Activated CD4-positive, alpha-beta T cell treated with anti-CD3 and anti-CD28 coated beads for 36 hours (primary cell): Measurements from ENCODE around the gene MYOF. TPM values are rescaled to one million over a fixed set of nuclear protein-coding genes. Genes with fewer than 3 reads are reported as not detected.
A peak's percentile ranks its signal among the peaks of the same experiment; 100 is the strongest.
"Not testable (repeated sequence)": the region's sequence is repeated elsewhere in the genome, so short reads cannot be mapped to it uniquely, and the experiment has no call there.

Experiments
- ATAC-seq: fragments of 200-7000 bp; cut with Tn5 transposase; one replicate; pipeline ENCODE4 v1.10.0; 2021; ENCODE audit warnings: mild to moderate bottlenecking, moderate library complexity
- CTCF ChIA-PET: fragments of 350-600 bp; sonication (Branson Sonifier 250); formaldehyde crosslinking; loops from one replicate; lab custom pipeline; 2021; ENCODE audit warnings: antibody characterized with exemption; lab: Charles Lee
- POLR2A ChIA-PET: fragments of 350-600 bp; sonication (Branson Sonifier 250); formaldehyde crosslinking; loops from one replicate; lab custom pipeline; 2021; ENCODE audit warnings: antibody characterized with exemption, inconsistent platforms; lab: Charles Lee
- DNase-seq: peaks from one replicate; pipeline ENCODE4 v3.0.0-alpha.2; 2020
- H3K27ac Mint-ChIP-seq: one replicate; pipeline ENCODE4 v1.8.0; 2021; ENCODE audit warnings: mixed read lengths
- H3K27me3 Mint-ChIP-seq: one replicate; pipeline ENCODE4 v1.8.0; 2021; ENCODE audit warnings: mixed read lengths
- H3K36me3 Mint-ChIP-seq: one replicate; pipeline ENCODE4 v1.8.0; 2021; ENCODE audit warnings: low read depth, mixed read lengths
- H3K4me1 Mint-ChIP-seq: one replicate; pipeline ENCODE4 v1.8.0; 2021; ENCODE audit warnings: mixed read lengths
- H3K4me3 Mint-ChIP-seq: one replicate; pipeline ENCODE4 v1.8.0; 2021; ENCODE audit warnings: mild to moderate bottlenecking, moderate library complexity, mixed read lengths
- H3K9me3 Mint-ChIP-seq: one replicate; pipeline ENCODE4 v1.8.0; 2021; ENCODE audit warnings: low read depth, mixed read lengths
- intact Hi-C, 2 experiments: fragments of 100-400 bp; cut with DNase I in 1 of 2; cut with micrococcal nuclease in 1 of 2; formaldehyde crosslinking; loops; one replicate each; pipeline versions ENCODE4 v1.14.2 to v1.15.1; 2022 to 2024; cut with DNase I, micrococcal nuclease
- total RNA-seq, 2 experiments: library from RNA; stranded (reverse); gene quantifications; one replicate each; pipeline ENCODE4 v1.2.3, GENCODE V29; 2021

Gene MYOF
- total RNA-seq, 2 experiments from 2014 or later: 37.8 to 40.0 TPM

DNA sequence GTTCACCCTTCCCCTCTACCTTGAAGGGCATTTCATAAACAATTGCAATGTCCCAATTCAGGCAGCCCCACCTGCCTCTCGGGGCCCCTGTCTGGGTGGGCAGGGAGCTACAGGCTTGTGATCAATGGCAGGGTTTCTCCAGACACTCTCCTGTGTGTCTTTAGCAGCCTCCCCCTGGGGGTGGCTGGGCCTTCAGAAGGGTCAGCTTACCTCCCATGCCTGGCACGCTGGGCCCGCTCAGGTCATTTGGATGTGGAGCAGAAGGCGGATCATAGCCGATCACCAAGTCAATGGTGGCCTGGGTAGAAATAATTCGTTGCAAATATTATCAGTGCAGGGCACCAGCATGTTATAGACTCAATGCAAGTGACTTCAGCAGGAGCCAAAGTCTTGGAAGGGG lies 56.3 kb downstream of the MYOF start:
- ChIA-PET POLR2A (no interaction called here), CTCF (no interaction called here)
- Mint-ChIP-seq H3K4me1 (peaks cover 8% of the 10 kb centered on the region), H3K9me3 (peaks cover 4% of the 10 kb centered on the region), H3K4me3 (no peak overlapping the region), H3K36me3 (peaks cover 18% of the 10 kb centered on the region), H3K27ac (no peak overlapping the region), H3K27me3 (no peaks in the 10 kb centered on the region)
- ATAC-seq (no peak), DNase-seq (no peak)
- intact Hi-C loops: no loop called here

DNA sequence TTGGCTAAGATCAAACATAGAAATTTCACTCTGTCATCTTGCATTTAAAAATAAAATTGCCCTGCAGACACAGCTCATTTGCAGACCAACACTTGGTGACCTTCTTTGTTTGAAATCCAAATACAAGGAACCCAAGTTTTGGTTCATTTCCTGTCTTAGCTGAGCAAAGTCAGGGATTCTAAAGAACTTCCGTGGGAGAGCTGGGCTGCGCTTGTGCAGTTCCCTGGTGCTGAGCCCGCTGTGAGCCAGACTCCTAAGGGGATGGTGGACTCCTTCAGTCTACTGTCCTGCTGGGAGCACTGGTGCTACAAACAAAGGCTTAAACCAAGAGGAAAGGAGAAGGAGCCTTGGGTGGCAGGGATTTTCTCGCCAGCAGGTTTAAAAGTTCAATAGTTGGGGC lies 60.0 kb downstream of the MYOF start:
- DNase-seq (no peak), ATAC-seq (no peak)
- intact Hi-C loops: no loop called here
- ChIA-PET POLR2A (no interaction called here), CTCF (no interaction called here)
- H3K4me3 Mint-ChIP-seq: no peak overlapping the region
- H3K27me3 Mint-ChIP-seq: no peaks in the 10 kb centered on the region
- peaks cover 12% of the 10 kb centered on the region for H3K36me3 Mint-ChIP-seq
- no peak overlapping the region for H3K27ac Mint-ChIP-seq
- no peaks in the 10 kb centered on the region for H3K9me3 Mint-ChIP-seq
- peaks cover 3% of the 10 kb centered on the region for H3K4me1 Mint-ChIP-seq

DNA sequence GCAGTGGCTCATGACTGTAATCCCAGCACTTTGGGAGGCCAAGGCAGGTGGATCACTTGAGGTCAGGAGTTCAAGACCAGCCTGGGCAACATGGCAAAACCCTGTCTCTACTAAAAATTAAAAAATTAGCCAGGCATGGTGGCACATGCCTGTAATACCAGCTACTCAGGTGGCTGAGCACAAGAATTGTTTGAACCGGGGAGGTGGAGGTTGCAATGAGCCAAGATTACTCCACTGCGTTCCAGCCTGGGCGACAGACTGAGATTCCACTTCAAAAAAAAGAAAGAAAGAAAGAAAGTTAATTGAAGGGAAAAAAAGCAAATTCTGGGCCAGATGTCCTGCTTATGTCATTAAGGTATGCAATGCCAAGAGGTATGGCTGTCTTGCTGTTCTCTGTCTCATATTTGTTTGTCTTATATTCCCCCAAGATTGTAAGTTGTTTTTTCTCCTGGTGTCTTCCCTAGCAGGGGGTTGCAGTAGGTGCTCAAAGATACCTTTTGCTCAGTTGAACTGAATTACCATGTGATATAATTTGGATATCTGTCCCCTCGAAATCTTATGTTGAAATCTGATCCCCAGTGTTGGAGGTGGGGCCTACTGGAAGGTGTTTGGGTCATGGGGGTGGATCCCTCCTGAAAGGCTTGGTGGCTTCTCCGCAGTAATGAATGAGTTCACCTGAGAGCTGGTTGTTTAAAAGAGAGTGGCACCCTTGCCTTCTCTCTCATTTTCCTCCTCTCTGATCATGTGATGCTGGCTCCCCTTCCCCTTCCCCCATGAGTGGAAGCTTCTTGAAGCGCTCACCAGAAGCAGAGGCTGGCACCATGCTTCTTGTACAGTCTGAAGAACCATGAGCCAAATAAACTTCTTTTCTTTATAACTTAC lies 60.9 kb downstream of the MYOF start:
- ChIA-PET CTCF (interaction anchor here (1.0 kb wide), 1 partner anchor 12 kb away, joined by 3 read pairs; no protein-coding TSS in a partner anchor), POLR2A (no interaction called here)
- ATAC-seq: no peak
- DNase-seq: no peak
- no peak overlapping the region for H3K4me3 Mint-ChIP-seq
- H3K36me3 Mint-ChIP-seq: peaks cover 13% of the 10 kb centered on the region
- H3K4me1 Mint-ChIP-seq: peaks cover 4% of the 10 kb centered on the region
- intact Hi-C loops: no loop called here
- H3K27me3 Mint-ChIP-seq: no peaks in the 10 kb centered on the region
- H3K27ac Mint-ChIP-seq: no peak overlapping the region
- no peaks in the 10 kb centered on the region for H3K9me3 Mint-ChIP-seq

DNA sequence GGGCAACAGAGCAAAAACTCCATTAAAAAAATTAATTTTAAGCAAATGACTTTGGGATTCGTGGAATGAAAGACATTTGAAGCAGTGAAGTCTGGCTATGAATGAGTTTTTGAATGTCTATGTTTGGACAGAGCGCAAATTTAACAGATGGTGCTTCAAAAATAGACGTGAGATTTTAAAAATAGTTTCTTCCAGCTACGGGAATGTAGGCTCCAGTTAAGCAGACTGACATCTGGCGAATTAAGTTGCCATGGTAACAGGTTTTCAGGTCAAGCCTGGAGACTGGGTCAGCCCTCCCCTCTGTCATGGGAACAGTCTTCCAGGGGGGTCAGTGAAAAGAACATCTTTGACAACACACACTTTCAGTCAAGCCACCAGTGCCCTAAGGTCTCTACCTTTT lies 62.0 kb downstream of the MYOF start:
- Mint-ChIP-seq H3K27ac (no peak overlapping the region), H3K4me3 (no peak overlapping the region), H3K9me3 (no peaks in the 10 kb centered on the region), H3K4me1 (peaks cover 13% of the 10 kb centered on the region), H3K27me3 (no peaks in the 10 kb centered on the region), H3K36me3 (peaks cover 19% of the 10 kb centered on the region)
- DNase-seq (no peak), ATAC-seq (no peak)
- ChIA-PET CTCF (interaction anchor here (0.6 to 1.5 kb wide), 4 partner anchors 11 to 169 kb away, joined by 3 to 4 read pairs (median 4); no protein-coding TSS in a partner anchor), POLR2A (no interaction called here)
- intact Hi-C loops: no loop called here

DNA sequence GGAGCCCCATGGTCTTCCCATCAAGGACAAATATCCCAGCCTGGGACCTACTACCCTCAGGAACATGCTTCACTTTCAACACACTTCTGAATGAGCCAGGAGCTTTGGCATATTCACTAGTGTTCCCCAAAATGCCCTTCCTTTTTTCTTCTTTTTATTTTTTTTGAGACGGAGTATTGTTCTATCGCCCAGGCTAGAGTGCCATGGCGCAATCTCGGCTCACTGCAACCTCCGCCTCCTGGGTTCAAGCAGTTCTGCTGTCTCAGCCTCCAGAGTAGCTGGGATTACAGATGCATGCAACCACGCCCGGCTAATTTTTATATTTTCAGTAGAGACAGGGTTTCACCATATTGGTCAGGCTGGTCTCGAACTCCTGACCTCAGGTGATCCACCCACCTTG lies 63.1 kb downstream of the MYOF start:
- ATAC-seq, intact Hi-C loops, POLR2A ChIA-PET, H3K9me3 Mint-ChIP-seq, H3K27ac Mint-ChIP-seq, DNase-seq, H3K27me3 Mint-ChIP-seq, H3K4me3 Mint-ChIP-seq: not testable (repeated sequence)
- CTCF ChIA-PET: interaction anchor here (1.2 to 1.5 kb wide), 3 partner anchors 22 to 43 kb away, joined by 3 to 4 read pairs (median 4); no protein-coding TSS in a partner anchor
- Mint-ChIP-seq H3K4me1 (peaks cover 21% of the 10 kb centered on the region), H3K36me3 (peaks cover 15% of the 10 kb centered on the region)

DNA sequence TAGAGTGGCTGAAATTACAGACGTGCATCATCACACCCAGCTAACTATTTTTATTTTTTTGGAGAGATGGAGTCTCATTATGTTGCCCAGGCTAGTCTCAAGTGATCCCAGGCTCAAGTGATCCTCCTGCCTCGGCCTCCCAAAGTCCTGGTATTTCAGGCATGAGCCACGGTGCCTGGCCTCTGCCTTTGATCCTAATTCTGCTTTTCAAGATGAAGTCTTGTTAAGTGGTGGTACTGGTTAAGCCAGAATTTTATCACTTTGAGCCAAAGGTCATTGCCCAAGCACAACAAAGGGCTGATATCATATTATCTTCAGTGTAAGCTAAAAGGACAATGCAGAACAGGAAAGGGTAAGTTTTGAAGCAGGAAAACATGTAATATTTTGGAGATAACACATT lies 64.2 kb downstream of the MYOF start:
- H3K27ac Mint-ChIP-seq: no peak overlapping the region
- H3K27me3 Mint-ChIP-seq: no peaks in the 10 kb centered on the region
- no peak for ATAC-seq
- H3K36me3 Mint-ChIP-seq: peaks cover 16% of the 10 kb centered on the region
- ChIA-PET POLR2A (no interaction called here), CTCF (interaction anchor here (0.6 to 2.3 kb wide), 5 partner anchors 23 to 61 kb away, joined by 3 to 10 read pairs (median 3); no protein-coding TSS in a partner anchor)
- H3K4me3 Mint-ChIP-seq: no peak overlapping the region
- DNase-seq: no peak
- H3K4me1 Mint-ChIP-seq: peaks cover 32% of the 10 kb centered on the region
- intact Hi-C loops: no loop called here
- no peaks in the 10 kb centered on the region for H3K9me3 Mint-ChIP-seq

DNA sequence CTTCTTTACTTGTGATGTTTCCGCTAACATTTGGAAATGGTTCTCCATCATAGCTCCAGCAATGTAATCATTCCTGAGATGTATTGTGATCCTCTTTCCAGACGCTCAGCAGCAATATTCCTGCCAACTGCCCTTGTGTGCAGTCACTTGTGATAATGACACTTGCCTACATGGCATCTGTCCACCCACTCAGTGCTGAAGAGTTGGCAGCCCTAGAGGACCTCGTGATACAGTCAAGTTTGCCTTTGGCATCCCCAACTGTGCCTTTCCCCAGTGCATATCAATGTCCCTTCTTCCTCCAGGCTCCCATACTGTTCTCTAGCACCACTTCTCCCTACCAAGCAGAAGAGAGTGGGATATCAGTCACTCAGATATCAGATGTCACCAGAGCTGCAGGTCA lies 64.9 kb downstream of the MYOF start:
- POLR2A ChIA-PET: no interaction called here
- H3K9me3 Mint-ChIP-seq: no peaks in the 10 kb centered on the region

DNA sequence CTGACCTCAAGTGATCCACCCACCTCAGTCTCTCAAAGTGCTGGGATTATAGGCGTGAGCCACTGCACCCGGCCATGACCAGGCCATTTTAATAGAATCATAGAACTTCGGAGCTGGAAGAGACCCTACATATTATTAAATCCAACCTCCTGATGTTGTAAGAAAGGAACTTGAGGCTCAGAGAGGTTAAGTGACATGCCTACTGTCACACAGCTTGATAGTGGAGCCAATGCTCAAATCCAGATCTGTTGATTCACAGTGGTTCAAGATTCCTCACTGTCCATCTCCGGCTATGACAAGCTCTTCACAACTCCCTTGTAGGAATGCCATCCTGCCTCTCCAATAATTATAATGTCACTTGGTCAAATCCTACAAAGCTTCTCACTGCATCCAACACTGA lies 65.3 kb downstream of the MYOF start:
- no peak for ATAC-seq
- Mint-ChIP-seq H3K27ac (no peak overlapping the region), H3K9me3 (no peaks in the 10 kb centered on the region), H3K4me1 (peaks cover 42% of the 10 kb centered on the region), H3K4me3 (no peak overlapping the region), H3K27me3 (no peaks in the 10 kb centered on the region), H3K36me3 (peaks cover 22% of the 10 kb centered on the region)
- intact Hi-C loops: no loop called here
- POLR2A ChIA-PET: no interaction called here
- no peak for DNase-seq
- CTCF ChIA-PET: interaction anchor here (0.7 to 2.3 kb wide), 2 partner anchors 10 to 37 kb away, joined by 3 to 10 read pairs; no protein-coding TSS in a partner anchor

More for the DNA sequence above, 64.9 kb downstream of the MYOF start:
- Mint-ChIP-seq H3K4me1 (peaks cover 38% of the 10 kb centered on the region), H3K27ac (no peak overlapping the region), H3K4me3 (no peak overlapping the region), H3K27me3 (no peaks in the 10 kb centered on the region), H3K36me3 (peaks cover 20% of the 10 kb centered on the region)
- DNase-seq: no peak
- CTCF ChIA-PET: interaction anchor here (0.6 to 2.3 kb wide), 3 partner anchors 37 to 61 kb away, joined by 3 to 10 read pairs (median 3); no protein-coding TSS in a partner anchor
- ATAC-seq: no peak
- intact Hi-C loops: no loop called here

DNA sequence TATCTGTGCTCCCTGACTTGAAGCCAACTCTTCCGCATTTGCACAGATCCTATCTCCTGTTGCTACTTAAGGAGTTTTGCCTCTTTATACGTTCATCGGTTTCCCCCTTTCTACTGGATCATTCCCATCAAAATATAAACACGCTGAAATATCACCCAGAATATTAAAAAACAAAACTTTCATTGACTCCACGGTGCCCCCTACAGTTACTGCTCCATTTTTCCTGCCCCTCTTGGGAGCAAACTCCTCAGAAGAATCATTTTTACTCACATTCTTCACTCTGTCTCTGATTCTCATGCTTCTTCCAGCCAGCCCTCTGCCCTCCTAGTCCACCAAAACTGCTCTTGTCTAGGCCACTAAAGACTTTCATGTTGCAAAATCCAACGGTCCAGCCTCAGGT lies 66.4 kb downstream of the MYOF start:
- CTCF ChIA-PET: interaction anchor here (0.7 kb wide), 1 partner anchor 348 kb away, joined by 3 read pairs; no protein-coding TSS in a partner anchor
- POLR2A ChIA-PET: no interaction called here
- intact Hi-C loops: no loop called here
- Mint-ChIP-seq H3K36me3 (peaks cover 26% of the 10 kb centered on the region), H3K9me3 (no peaks in the 10 kb centered on the region), H3K4me1 (peaks cover 52% of the 10 kb centered on the region), H3K27ac (peak overlapping the region; percentile 38), H3K4me3 (no peak overlapping the region), H3K27me3 (no peaks in the 10 kb centered on the region)
- DNase-seq (no peak), ATAC-seq (no peak)

DNA sequence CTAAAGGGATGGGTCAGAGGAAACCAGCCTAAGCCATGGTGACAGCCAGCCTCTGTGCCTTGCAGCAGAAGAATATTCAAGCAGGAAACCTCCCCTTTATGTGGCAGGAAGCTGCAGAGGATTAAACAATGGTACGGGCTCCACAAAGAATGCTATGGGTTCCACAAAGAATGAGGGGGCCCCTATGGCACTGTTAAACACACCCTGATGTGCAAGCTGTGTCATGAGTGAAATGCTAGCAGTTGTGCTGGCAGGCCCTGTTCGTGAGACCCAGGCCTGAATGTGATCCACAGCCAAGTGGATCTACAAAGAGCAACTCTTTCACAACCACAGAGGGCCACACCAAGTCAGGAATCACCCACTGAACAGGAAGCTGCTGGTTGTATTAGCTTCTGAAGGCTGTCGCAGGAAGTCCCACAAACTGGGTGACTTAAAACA lies 68.9 kb downstream of the MYOF start:
- H3K27me3 Mint-ChIP-seq: no peaks in the 10 kb centered on the region
- intact Hi-C loops: loop anchor here in 1 of 2 experiments (2.0 kb wide), 1 partner anchor 34 kb away; no protein-coding TSS in a partner anchor
- ChIA-PET CTCF (interaction anchor here (0.6 to 4.9 kb wide), 4 partner anchors 20 to 69 kb away, joined by 3 to 33 read pairs (median 7); partner anchors contain the start of gene MYOF), POLR2A (interaction anchor here (0.5 kb wide), 1 partner anchor 22 kb away, joined by 4 read pairs; no protein-coding TSS in a partner anchor)
- DNase-seq (peak; percentile 35), ATAC-seq (peak; percentile 62)
- no peak overlapping the region for H3K4me3 Mint-ChIP-seq
- H3K9me3 Mint-ChIP-seq: no peaks in the 10 kb centered on the region
- peaks cover 69% of the 10 kb centered on the region for H3K4me1 Mint-ChIP-seq
- peaks cover 32% of the 10 kb centered on the region for H3K36me3 Mint-ChIP-seq
- H3K27ac Mint-ChIP-seq: peak overlapping the region; percentile 73

DNA sequence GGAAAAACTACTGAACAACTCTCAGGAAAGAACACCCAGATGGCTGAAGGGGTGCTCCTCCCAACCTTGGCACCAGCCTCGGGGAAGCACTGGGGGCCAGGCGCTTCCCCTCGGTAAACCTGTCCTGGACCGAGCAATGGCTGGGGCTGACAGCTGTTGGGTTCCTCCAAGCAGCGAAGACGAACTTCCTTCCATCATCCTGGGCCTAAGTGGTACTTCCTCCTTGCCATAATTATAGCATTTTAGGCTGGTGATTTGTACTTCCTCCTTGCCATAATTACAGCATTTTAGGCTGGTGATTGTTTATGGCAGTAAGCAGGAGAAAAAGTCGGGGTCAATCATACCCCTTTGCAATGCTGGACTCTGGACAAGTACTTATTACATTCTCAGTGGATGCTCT lies 69.3 kb downstream of the MYOF start:
- DNase-seq (no peak), ATAC-seq (no peak)
- H3K4me1 Mint-ChIP-seq: peaks cover 69% of the 10 kb centered on the region

More for the DNA sequence above, 69.3 kb downstream of the MYOF start:
- Mint-ChIP-seq H3K36me3 (peaks cover 32% of the 10 kb centered on the region), H3K27me3 (no peaks in the 10 kb centered on the region), H3K4me3 (no peak overlapping the region), H3K27ac (peak overlapping the region; percentile 73), H3K9me3 (no peaks in the 10 kb centered on the region)
- ChIA-PET POLR2A (interaction anchor here (0.5 kb wide), 1 partner anchor 22 kb away, joined by 4 read pairs; no protein-coding TSS in a partner anchor), CTCF (interaction anchor here (0.6 to 4.9 kb wide), 4 partner anchors 20 to 69 kb away, joined by 3 to 33 read pairs (median 7); partner anchors contain the start of gene MYOF)
- intact Hi-C loops: loop anchor here in 1 of 2 experiments (2.0 kb wide), 1 partner anchor 34 kb away; no protein-coding TSS in a partner anchor
